Stimulated activated CD8-positive, alpha-beta memory T cell treated with anti-CD3 and anti-CD28 coated beads, Interleukin-12 subunit alpha, Interleukin-12 subunit beta, amount 100 ng/mL, for 4 hours (primary cell): ENCODE results near the gene MGMT.

Experiments
- DNase-seq: peaks from one replicate; pipeline ENCODE4 v3.0.0-alpha.2; 2020; ENCODE audit warnings: low read depth

MGMT gene

GRCh38 chr10:129689671-129690071 is 222.6 kb downstream of the MGMT start:
- DNase-seq, result no peak

GRCh38 chr10:129690248-129691070 is 223.4 kb downstream of the MGMT start:
- no peak for DNase-seq

- no peak for DNase-seq
These were observed 225.7 kb downstream of the MGMT start for GRCh38 chr10:129692695-129693094.

GRCh38 chr10:129693382-129693781 is 226.3 kb downstream of the MGMT start:
- no peak for DNase-seq

GRCh38 chr10:129694184-129694583 is 227.1 kb downstream of the MGMT start:
- DNase-seq, result no peak

- no peak for DNase-seq
These were observed 227.7 kb downstream of the MGMT start for GRCh38 chr10:129694691-129695243.

- no peak for DNase-seq
These were observed 228.6 kb downstream of the MGMT start for GRCh38 chr10:129695671-129696070.

GRCh38 chr10:129696636-129697035 is 229.6 kb downstream of the MGMT start:
- no peak for DNase-seq

GRCh38 chr10:129697463-129698247 is 230.6 kb downstream of the MGMT start:
- DNase-seq, result no peak

- DNase-seq, result no peak
These were observed 232.8 kb downstream of the MGMT start for GRCh38 chr10:129699722-129700340.

- DNase-seq, result no peak
These were observed 235.6 kb downstream of the MGMT start for GRCh38 chr10:129702605-129703004.

- DNase-seq, result no peak
These were observed 236.5 kb downstream of the MGMT start for GRCh38 chr10:129703287-129704137.

- no peak for DNase-seq
These were observed 237.2 kb downstream of the MGMT start for GRCh38 chr10:129704225-129704624.

GRCh38 chr10:129704786-129705525 is 237.9 kb downstream of the MGMT start:
- DNase-seq, result no peak

- DNase-seq, result no peak
These were observed 238.6 kb downstream of the MGMT start for GRCh38 chr10:129705676-129706075.

- no peak for DNase-seq
These were observed 239.0 kb downstream of the MGMT start for GRCh38 chr10:129706081-129706480.

- DNase-seq, result no peak
These were observed 239.5 kb downstream of the MGMT start for GRCh38 chr10:129706523-129706922.

- DNase-seq, result no peak
These were observed 240.7 kb downstream of the MGMT start for GRCh38 chr10:129707406-129708388.

- DNase-seq, result no peak
These were observed 242.1 kb downstream of the MGMT start for GRCh38 chr10:129709101-129709500.
